HG03039 (cell line): ENCODE data around the gene C10orf71.

Experiments used
- ATAC-seq: cut with Tn5 transposase; IDR thresholded peaks from one replicate; pipeline ENCODE4 v1.9.1; 2021; ENCODE audit warnings: mild to moderate bottlenecking, moderate library complexity; ENCODE audit not compliant: unreplicated experiment

Gene C10orf71

DNA sequence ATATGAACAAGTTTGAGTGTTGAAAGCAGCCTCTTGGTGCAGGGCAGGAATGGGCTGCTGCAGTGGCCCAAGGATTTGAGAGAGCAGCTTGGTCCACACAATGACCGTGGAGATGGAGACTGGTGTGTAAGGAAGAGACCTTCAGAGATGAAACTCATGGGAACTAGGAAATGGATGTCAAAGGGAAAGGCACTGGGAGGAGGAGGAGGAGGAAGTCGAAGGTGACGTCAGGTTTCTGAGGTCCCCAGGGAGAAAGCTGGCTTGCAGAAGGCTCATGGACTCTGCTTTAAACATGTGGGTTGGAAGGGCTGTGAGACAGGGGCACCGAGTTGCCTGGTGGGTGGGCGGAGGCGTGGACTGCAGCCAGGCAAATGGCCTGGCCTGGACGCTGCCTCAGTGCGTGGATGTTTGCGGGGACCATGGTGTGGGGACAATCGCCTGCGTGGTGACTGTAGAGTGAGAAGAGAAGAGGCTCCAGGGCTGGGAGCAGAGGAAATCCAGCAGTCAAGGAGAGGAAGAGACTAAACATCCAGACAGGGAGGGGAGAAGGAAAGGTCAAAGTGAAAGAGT, 14.6 kb downstream of the C10orf71 start:
- ATAC-seq, result no peak

DNA sequence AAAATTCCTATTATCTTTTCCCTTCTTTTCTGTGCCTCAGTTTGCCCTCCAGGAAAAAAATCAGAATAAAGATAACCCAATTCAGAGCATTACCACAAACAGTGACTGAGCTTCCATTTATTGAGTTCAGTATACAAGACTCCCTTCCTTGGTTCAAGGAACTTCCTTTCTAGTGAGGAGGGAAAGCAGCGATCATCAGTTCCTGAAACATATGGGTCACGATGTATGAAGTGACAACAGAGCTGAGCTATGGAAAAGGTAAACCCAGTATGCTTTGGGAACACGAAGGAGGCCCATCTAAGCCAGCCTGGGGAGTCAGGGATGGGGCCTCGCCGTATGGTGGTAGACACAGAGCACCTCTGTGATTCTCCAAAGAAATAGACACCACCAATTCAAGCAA, 15.8 kb downstream of the C10orf71 start:
- ATAC-seq, result no peak

DNA sequence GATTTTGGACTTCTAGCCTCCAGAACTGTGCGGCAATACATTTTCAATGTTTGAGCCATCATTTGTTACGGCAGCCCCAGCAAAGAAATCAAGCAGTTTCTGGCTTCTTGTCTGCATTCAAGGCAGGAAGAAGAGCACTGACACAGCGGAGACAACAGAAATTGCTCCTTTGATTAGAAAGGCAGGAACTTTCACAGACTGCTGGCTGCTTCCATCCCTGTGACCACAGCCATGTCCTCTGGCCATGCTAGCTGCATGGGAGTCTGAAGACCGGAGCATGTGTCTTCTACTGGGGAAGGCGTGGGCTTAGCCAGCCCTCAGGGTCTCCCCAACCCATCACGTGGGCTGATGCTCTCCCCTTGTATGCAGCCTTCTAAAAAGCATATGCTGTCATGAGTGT, 19.1 kb downstream of the C10orf71 start:
- no peak for ATAC-seq

DNA sequence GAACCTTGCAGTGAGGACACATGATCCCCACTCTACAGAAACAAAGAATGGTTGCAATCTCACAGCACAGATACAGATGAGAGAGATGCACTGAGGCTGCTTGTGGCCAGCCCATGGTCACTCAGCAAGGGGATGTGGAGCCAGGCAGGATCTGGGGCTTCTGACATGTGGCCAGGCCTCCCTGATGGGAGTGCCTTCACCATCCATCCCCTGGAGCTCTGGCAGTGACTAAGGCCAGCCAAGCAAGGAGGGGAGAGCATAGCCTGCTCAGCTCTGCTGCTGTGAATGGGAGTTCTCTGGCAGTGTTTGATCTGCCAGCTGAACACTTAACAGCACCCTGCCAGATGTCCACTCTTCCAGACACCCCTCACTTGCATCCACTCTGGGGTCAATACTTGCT, 19.8 kb downstream of the C10orf71 start:
- ATAC-seq, result no peak

DNA sequence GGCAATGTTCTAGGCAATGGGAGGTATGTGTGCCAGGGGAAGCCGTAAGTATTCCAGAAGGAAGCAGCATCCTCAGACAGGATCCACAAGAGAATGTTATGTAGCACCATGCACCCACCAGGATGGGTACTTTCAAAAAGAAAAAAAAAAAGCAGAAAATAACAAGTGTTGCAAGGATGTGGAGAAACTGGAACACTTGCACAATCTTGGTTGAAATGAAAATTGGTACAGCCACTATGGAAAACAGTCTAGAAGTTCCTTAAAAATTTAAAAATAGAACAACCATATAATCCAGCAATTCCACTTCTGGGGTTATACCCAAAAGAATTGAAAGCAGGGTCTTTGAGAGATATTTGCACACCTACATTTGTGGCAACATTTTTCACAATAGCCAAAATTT, 20.2 kb downstream of the C10orf71 start:
- no peak for ATAC-seq

DNA sequence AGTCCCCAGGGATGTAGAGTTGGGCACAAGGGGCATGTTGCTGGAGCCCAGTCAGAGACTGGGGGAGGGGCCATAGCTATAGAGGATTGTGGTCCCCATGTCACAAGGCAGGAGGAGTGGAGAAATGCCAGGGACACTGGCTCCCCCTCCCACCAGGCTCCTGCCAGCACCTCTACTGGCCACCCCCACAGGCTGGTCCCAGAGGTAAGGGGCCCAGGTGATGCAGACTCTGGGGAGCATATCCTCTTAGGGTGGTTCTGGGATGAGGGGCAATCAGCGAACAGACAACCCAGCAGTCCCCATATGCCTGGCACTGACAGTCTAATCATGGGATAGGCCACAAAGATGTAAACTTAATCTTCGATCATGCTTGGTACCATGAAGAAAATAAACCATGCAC, 21.2 kb downstream of the C10orf71 start:
- no peak for ATAC-seq

DNA sequence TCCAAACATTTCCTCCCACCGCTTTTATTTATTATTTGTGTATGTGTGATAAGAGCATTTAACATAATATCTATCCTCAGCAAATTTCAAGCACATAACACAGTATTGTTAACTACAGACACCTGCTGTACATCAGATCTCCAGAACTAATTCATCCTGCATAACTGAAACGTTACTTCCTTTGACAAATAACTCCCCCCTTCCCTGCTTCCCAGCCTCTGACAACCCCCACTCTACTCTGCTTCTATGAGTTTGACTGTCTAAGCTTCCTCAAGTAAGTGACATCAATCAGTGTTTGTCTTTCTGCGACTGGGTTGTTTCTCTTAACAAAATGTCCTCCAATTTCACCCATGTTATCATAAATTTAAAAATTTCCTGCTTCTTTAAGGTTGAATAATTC, 22.1 kb downstream of the C10orf71 start:
- ATAC-seq, result no peak

DNA sequence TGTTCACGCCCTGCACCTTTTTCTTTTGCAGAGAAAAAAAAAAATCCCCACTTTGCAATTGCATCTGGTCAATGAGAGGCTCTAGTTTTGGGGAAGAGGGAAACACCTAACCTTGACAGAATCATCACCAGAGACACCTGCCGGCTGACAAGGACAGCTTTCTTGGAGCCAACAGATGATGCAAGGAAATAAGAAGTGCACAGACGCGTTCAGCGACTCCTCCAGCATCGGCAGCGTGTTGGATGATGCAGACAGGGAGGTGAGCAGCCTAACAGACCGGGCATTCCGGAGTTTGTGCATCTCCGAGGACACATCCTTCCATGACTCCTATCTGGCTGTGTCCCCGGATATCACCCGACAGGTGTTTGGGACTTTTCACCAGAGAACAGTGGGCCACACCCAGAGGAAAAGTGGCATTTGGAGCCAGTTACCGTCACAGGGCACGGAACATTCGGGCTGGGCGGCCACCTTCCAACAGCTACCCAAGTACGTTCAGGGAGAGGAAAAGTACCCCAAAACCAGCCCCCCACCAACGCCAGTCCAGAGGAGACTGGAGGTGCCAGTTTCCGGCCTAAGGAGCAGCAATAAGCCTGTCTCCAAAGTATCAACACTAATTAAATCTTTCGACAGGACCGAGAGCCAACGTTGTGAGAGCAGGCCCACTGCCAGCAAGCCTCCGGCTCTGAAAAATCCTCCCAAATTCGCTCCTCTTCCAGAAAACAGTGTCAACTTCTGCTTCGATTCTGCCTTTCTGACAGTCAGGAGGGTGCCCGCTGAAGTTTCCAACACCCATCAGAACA, 23.6 kb downstream of the C10orf71 start:
- ATAC-seq, result no peak

DNA sequence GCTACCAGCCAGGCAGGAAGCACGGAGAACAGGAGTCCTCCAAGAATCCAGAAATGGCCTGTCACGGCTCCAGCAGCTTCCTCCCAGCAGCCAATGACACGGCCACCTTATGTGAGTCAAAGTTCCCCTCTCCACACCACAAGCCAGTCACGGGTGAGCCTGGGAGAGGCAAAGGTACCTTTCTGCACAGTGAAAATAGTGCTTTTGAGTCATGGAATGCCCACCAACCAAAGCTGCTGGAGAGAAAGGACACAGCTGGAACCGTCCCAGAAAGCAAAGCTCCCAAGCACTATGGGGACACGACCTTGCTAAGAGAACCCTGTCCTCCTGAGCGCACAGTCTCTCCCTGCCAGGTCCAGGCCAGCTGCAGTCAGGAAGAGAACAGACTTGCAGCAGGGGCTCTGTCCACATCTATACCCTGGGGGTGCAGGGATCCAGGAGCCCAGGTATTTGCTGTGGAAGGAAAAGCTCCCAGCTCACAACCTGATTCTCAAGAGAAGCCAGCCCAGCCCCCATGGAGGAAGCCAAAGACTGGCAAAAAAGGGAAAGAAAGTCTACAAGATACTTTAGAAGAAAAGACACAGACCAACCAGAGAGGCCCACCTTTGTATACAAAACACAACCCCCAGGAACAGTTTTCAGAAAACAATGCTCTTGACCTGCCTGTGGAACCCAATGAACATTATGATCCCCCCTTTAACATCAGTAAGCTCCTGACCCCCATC, 24.4 kb downstream of the C10orf71 start:
- no peak for ATAC-seq

DNA sequence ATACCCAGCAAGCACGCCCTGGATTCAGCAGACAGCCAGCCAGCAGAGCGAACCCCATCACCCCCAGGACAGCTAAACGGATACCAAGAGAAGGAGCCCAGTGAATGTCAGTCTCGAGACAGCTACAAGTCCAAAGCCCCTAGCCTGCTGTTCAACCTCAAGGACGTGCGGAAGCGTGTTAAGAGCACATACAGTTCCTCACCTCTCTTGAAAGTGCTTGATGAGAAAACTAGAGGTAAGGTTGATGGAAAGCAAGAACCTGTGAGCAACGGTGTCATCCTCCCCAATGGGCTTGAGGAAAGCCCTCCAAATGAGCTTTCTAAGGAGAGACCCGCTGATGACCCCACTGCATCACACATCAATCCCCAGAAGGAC, 24.9 kb downstream of the C10orf71 start:
- no peak for ATAC-seq

DNA sequence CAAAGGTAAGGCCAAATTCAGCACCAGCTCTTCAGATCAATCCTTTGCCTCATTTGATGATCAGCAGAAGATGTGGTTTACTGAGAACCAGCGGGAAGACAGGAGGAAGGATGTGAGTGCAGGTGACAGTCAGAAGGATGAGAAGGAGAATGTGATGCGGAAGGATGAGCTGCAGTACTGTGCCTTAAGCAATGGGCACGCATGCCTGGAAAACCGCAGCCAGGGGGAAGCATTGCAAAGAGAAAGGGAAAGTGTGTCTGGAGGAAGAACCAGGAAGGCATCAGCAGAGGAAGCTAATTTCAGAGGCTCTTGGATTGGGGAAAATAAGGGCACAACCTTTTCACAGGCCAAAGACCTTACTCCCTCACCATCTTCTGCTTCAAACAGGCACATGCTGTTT, 25.7 kb downstream of the C10orf71 start:
- no peak for ATAC-seq

DNA sequence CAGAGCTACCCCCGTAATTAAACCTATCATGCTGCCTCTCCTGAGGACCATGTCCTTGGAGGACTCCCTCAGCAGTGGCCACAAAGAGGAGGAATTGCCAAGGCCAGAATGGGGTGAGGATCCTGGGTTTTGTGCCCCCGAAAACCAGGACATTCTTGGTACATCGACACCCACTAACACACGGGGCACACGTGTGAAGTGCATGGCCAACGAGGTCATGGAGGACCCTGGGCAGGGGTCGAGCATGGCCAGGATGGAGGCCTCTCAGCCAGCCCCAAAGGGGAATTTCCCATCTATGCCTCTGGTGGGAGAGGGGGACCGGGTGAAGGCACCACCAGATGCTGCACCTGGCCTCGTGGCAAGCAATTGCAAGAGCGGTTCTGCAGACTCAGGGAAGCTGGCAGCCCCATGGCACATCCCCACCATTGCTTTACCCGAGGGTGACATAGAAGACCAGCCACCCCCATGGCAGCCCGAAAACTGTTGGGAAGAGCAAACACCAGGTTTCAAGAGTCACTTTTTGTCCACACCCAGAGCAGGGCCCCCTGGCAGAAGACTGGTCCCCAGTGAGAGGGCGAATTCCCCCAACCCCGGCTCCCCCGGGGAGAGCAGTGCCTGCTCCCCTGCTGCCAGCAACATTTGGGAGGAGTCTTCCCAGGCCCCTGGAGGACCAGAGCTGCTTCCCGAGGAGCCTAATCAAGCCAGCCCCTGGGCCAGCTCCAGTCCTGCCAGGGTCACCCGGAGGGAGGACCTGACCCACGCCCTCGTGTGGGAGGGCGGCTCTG, 26.4 kb downstream of the C10orf71 start:
- no peak for ATAC-seq

DNA sequence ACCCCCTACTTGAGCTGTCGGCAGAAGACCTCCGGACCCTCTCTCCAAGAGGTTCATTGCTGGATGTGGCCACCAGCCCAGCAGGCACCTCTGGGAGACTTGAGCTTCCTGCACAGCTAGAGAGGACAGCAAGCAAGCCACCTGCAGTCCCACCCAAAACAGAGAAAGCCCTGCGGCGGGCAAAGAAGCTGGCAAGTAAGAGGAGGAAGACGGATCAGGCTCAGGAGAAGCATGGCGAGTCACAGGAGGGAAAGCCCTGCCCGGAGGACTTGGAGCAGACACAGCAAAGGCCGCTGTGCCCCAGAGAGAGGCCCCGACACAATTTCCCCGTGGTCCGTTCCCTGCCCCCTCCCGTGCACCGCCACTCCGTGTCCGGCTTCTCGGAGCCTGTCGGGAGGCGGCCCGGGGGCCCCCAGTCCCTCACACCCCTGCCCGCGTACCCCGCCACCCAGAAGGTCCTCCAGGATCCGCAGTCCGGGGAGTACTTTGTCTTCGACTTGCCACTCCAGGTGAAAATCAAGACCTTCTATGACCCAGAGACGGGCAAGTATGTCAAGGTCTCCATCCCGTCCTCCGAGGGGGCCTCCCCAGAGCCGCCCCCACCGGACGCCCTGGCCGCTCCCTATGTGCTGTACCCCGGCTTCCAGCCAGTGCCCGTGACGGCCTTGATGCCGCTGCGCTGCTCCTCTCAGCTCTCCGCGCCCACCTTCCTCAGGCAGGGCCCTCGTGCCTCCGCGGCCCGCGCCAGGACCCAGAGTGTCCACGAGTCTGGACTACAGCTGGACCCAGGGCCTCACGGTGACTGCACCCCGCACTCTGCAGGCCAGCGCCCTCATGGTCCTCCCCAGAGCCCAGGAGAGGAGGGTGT, 27.2 kb downstream of the C10orf71 start:
- ATAC-seq, result no peak

DNA sequence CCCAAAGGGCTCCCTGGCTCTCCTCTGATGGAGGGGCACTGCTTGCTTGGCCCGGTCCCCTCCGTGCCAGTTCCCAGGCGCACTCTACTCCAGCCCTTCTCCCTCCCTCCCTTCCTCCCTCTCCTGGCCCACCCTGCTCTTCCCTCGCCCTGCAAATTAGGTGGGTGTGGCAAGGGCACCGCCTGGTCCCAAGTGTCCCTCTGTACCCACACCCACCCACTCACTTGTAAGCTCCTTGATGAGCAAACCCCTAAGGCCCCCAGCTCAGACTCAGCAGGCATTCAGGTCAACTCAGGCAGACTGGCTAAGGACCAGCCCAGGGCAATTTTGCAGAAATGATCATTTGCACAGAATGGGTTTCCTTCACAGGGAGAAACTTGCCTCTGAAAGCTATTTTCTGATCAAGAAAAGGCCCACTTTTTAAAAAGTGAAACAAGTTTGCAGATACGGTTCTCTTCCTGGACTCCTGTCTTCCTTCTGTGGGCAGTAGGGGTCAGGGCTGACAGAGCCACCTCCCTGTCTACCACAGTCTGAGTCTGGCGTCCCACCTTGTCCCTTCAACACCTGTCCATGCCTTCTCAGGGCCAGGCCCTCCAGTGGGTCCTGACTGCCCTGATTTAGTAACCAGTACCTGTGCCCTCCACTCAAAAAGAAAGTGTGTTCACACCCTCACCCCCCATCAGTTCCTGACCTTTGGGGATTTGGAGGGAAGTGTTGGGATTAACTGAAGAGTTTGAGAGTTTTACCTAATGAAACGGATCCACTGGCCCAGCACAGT, 28.3 kb downstream of the C10orf71 start:
- ATAC-seq, result no peak

DNA sequence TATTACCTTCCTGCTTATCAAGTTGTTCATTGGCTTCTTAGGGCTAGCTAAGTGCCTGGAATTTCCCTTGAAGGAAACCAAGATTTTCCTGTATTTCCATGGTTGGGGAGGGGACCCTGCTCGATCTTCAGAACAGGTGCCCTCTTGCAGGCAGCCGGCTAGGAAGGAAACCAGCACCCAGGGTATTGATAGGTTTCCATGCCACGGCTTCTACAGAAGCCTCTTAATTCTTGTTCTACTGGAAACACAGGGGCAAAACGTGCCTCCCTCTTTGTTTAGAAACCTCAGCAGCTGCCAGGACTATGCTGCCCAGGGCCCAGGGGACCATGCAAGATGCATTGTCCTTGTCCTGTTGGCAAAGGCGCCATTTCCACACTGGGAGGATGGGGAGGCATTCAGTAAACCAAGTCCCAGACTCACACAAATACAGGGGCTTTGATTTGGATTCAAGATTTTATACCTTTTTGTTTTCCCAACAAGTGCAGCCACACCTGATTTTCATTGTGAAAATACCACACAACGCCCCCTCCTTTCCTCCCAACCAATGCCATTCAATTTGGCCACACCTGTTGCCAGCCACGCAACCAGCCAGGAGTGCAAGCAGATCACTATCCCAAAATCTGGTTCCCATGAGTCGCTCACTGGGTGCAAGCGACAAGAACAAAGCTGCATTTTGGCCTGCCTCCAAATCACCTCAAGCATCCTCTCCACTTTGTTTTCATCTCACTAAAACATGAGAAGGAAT, 29.6 kb downstream of the C10orf71 start:
- no peak for ATAC-seq

DNA sequence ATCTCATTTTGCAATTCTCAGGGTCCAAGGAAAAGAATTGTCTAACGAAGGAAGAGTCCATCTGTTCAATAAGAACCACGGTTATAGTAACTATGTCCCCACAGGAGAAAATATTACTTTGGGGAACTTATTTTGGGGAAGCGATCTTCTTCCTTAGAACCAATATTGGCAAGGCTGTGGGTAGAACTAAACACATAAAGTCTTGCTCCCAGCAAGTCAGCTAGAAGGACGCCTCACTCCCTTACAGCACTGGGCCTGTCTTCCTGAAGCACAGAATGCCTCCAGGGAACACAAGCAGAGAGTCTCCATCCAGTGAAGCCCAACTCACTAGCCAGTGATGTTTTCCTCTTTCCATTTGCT, 30.2 kb downstream of the C10orf71 start:
- ATAC-seq, result no peak

DNA sequence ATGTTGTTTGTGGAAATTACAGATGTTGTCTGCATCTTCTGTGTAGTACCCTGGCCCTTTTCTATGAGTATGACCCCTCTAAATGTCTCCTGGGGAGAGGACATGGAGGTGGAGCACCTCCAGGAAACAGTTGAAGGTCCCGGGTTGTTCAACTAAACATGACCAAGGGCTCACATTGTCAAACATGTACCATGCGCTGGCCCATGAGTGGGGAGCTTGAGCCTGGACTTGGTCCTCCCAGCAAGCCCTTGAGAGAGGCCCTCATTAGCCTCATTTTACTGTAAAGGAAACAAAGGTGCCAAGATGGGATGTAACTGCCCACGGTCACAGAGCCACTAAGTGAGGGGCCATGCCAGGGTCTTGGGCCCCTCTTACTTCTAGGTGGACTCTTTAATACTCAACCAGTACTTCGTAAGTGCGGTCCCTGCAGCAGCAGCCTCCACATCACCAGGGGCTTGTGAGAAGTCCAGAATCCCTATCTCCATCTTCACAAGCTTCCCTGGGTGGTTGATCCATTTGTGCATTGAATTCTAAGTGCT, 31.2 kb downstream of the C10orf71 start:
- no peak for ATAC-seq

DNA sequence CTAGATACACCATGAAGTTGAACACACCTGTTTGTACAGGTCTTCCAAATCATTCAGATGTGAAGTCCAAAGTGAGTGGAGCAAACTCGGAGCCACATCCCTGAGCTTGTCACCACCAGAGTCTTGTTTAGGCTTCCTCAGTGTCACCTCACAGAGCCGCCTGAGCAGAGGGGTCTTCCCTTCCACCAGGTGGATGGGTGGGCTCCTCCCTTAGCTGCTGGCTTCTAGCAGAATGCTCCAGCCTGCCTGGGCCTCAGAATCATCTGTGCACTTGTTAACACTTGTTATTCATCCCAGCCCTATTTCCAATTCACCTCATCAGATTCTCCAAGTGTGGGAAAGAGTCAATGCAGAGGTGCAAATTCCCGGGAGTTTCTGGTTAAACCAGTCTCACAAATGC, 32.5 kb downstream of the C10orf71 start:
- no peak for ATAC-seq

DNA sequence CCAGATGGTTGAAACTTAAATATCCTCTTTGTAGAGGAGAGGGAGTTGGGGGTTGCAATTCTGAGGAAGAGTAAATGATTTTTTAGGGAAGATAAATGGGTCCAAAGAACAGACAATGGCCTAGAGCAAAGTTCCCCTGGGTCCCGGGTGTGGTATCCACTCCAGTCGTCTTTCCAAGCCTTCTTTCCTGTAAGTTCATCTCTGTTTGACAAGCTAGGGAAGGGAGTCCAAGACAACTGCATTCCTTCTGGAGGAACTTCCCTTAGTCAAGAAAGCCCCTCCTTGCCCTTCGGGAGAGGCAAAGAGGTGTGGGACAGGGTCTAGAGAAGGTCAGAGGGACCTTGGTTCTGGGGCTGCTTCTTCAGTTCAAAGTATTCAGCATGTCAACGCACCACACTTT, 33.4 kb downstream of the C10orf71 start:
- no peak for ATAC-seq
